Vagina (tissue), 2 donors: ENCODE results near the gene ADGRL2.

Source experiments
- CTCF ChIP-seq, 3 experiments: fragments of 450-650 bp in 2 of 3; fragments of 200-600 bp in 1 of 3; sonication (generic) in 1 of 3; IDR thresholded peaks; one replicate each; pipeline ENCODE4 v1.5.1; 2017 to 2019; ENCODE audit warnings: antibody characterized with exemption in 3 of 3, mild to moderate bottlenecking in 2 of 3, moderate library complexity in 2 of 3
- POLR2A ChIP-seq, 2 donors: fragments of 450-650 bp; IDR thresholded peaks; one replicate each; pipeline ENCODE4 v1.6.1; 2017; ENCODE audit warnings: antibody characterized with exemption in 2 of 2, mild to moderate bottlenecking in 2 of 2, moderate library complexity in 2 of 2
- POLR2AphosphoS5 ChIP-seq, 2 donors: sonication (generic); formaldehyde crosslinking; IDR thresholded peaks; one replicate each; pipeline ENCODE4 v1.9.0; 2017; ENCODE audit warnings: antibody characterized with exemption in 2 of 2, mild to moderate bottlenecking in 2 of 2, low read depth in 1 of 2; ENCODE audit not compliant: insufficient read depth in 1 of 2

- TF ChIP-seq POLR2A (IDR thresholded peaks at IDR 0.05), result no peak
- no peak for TF ChIP-seq CTCF (IDR thresholded peaks at IDR 0.05)
- TF ChIP-seq POLR2AphosphoS5 (IDR thresholded peaks at IDR 0.05; ENCODE audit: insufficient read depth in 1 of 2, low read depth in 1 of 2), result no peak
Observed at GRCh38 chr1:81878538-81878937, 77.8 kb downstream of the ADGRL2 start.
